H1 (cell line): ENCODE data around the gene PDLIM3. TPM values are rescaled to one million over a fixed set of nuclear protein-coding genes. Genes with fewer than 3 reads are reported as not detected.

Source experiments
- CREB1 ChIP-seq: IDR thresholded peaks from 2 replicates; pipeline ENCODE4 v1.6.1; 2012; ENCODE audit warnings: inconsistent platforms
- polyA plus RNA-seq, 7 experiments: library from polyadenylated mRNA; depleted of rRNA in 3 of 7; stranded (reverse) in 5 of 7; unstranded in 2 of 7; fragments of >200 nt in 5 of 7; fragments of 200-250 nt in 2 of 7; gene quantifications; 1 replicate in 5 of 7; 2 replicates in 1 of 7; 4 replicates in 1 of 7; pipeline versions ENCODE4 v1.2.1 to v1.2.3, GENCODE V29; 2011 to 2013; ENCODE audit warnings: missing spikeins in 2 of 7, mixed read lengths in 2 of 7
- total RNA-seq: library from RNA; stranded (reverse); fragmentation: NEBNext Ultra II Directional; extraction: Animal tissue kit (Norgen Biotek cat#: 25700); gene quantifications from 2 replicates; pipeline ENCODE4 v1.2.1, GENCODE V29; 2021

PDLIM3 gene
- total and polyA plus RNA-seq, 2 of the 8 experiments (the other 6 are each of a cell fraction or from before 2014, with no cell fraction given): 7.6 to 8.1 TPM

- TF ChIP-seq CREB1: 0 out of 2 replicates have a peak, but pooled peaks have one; percentile 56
These were observed 504 bp upstream of the PDLIM3 start (continued) for GRCh38 chr4:185535612-185536410.
